ENCODE results near the gene TTBK1.

DNA sequence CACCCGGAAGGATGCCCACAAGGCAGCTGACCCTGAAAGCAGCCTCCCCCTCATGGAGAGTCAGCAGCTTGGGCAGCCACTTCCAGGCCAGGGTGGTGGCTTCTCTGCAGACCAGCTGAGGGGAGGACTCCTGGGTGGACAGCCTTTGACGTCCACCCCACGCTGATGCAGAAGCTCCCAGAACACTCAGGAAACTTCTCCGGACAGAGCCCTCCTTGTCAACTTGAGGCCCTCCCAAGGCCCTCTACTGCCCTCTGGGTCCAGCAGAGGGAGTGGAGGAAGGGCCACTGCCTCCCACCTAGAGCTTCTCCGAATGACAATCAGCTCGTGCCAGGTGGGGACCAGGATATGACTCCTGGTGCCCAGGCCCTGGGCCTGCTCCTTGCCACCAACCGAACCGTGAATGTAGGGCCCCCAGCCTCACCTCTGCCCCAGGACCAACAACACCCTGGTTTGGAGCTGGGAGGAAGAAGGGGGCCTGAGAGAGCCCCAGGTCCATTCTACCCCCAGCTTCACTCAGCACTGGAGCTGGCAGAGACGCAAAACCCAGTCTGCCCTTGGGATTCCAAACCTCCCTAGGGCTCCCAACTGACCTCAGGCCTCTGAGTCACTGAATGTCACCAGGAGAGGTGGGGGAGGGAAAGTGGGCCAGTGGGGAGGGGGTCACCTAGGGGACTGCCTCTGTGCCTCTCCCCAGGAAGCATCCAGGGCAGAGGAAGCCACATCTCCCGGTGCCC lies 43.9 kb downstream of the TTBK1 start:
- TF ChIP-seq POLR2A (IDR thresholded peaks at IDR 0.05; ENCODE audit: low read depth, low read length), result no peak
- no peak for TF ChIP-seq POLR2AphosphoS5 (IDR thresholded peaks at IDR 0.05; ENCODE audit: low read depth, low read length)

All from GM12892 (cell line).